ENCODE data around the gene REG3A. TPM values are rescaled to one million over a fixed set of nuclear protein-coding genes. Genes with fewer than 3 reads are reported as not detected.

Gene REG3A
- total RNA-seq = not detected

DNA sequence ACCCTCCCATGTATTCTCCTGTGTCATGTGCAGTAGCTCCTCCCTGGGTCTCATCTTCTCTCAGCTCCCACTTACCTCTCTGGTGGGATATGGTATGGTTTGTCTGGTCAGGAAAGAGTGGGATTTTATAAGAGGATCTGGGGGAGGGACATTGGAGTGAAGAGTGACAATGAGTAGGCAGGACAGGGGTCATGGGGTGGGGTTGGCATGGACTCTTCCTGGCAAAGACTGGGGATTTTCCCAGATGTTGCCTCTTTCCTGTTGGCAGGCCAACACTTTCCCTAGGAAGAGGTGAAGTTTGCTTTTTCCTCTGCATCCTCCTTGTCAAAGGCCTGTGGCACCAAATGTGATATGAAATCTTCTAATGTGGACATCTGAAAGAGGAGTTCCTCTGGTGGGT lies at the start of gene REG3A:
Gene REG3A, minus strand, starts transcription at position 101 of the 400 bp plus-strand sequence. CDS start 348 bp downstream, outside the sequence.
- no peaks in the 10 kb centered on the region for H3K4me1 Mint-ChIP-seq (ENCODE audit: low read depth)
- ChIA-PET CTCF (no interaction called here), POLR2A (no interaction called here)
- ATAC-seq (no peak), DNase-seq (no peak)
- H3K27ac Mint-ChIP-seq = no peak within 1 kb of the TSS
- no peaks in the 10 kb centered on the region for H3K36me3 Mint-ChIP-seq (ENCODE audit: low read depth)
- H3K4me3 Mint-ChIP-seq = no peak within 1 kb of the TSS
- H3K27me3 Mint-ChIP-seq (ENCODE audit: low read depth) = no peaks in the 10 kb centered on the region
- peaks cover 5% of the 10 kb centered on the region for H3K9me3 Mint-ChIP-seq (ENCODE audit: insufficient read depth)

DNA sequence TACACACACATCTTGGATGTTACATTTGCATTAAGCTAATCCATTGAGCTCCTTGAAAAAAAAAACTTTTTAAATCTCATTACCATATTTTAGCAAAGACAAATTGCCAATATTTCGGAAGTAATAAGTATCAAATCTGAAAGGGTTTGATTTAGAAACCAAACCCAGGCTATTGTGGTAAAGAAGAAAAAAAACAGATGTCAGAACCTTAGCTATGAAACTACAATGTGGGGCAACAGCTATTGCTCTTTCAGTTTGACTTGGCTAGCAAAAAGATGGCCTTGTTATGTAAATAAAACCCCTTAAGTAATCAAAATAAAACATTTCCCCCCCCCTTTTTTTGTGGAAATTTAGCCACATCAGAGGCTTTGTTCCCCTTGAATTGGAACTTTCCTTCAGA lies 41.2 kb upstream of the REG3A start:
- no peaks in the 10 kb centered on the region for H3K4me1 Mint-ChIP-seq (ENCODE audit: low read depth)
- no peaks in the 10 kb centered on the region for H3K36me3 Mint-ChIP-seq (ENCODE audit: low read depth)
- no peaks in the 10 kb centered on the region for H3K27me3 Mint-ChIP-seq (ENCODE audit: low read depth)
- no peak overlapping the region for H3K4me3 Mint-ChIP-seq
- no peak overlapping the region for H3K27ac Mint-ChIP-seq
- no peak for DNase-seq
- H3K9me3 Mint-ChIP-seq (ENCODE audit: insufficient read depth) = no peaks in the 10 kb centered on the region
- ChIA-PET CTCF (no interaction called here), POLR2A (no interaction called here)
- ATAC-seq = no peak

DNA sequence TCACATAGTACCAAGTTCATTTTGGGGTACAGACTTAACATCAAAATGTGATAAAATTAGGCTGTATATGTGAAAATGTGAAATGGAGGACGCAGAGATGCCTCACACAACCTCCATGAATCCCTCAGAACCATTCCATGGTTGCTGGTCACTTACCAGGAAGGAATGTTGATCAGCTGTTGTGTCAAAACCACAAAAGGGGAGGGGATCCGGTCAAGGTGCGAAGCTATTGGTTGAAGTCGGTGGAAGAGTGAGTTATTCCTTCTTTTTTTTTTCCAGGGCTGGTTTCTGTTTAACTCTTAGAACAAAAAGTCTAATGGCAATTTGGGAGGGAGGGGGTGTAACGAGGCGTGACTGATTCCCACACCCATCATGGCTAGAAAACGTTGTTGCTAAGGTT lies 32.3 kb upstream of the REG3A start:
- no peak overlapping the region for H3K4me3 Mint-ChIP-seq
- H3K36me3 Mint-ChIP-seq (ENCODE audit: low read depth) = no peaks in the 10 kb centered on the region
- no peaks in the 10 kb centered on the region for H3K9me3 Mint-ChIP-seq (ENCODE audit: insufficient read depth)
- no peak overlapping the region for H3K27ac Mint-ChIP-seq
- CTCF ChIA-PET = no interaction called here
- H3K27me3 Mint-ChIP-seq (ENCODE audit: low read depth) = no peaks in the 10 kb centered on the region
- H3K4me1 Mint-ChIP-seq (ENCODE audit: low read depth) = no peaks in the 10 kb centered on the region
- DNase-seq (no peak), ATAC-seq (no peak)
- POLR2A ChIA-PET = no interaction called here

DNA sequence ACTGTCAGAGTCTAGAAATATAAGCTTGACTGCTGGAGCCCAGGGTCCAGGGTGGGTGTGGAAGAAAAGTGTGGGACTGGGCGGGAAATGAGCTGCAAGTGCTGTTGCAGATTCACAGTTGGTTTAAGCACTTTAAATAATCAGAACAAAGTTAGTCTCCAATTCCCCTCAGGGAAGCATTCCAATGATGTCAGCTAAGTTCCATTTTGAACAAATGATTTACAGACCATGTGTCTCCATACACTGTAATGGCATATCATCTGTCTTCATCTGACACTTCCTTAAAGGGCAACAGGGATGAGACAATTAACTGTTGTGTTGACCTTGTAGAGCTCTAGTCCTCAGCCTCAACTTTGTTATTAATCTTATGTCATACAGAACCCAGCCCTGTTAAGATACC lies 31.5 kb upstream of the REG3A start:
- POLR2A ChIA-PET = no interaction called here
- DNase-seq (no peak), ATAC-seq (no peak)
- Mint-ChIP-seq H3K27me3 (ENCODE audit: low read depth) (no peaks in the 10 kb centered on the region), H3K36me3 (ENCODE audit: low read depth) (no peaks in the 10 kb centered on the region), H3K4me3 (no peak overlapping the region), H3K27ac (no peak overlapping the region), H3K4me1 (ENCODE audit: low read depth) (no peaks in the 10 kb centered on the region), H3K9me3 (ENCODE audit: insufficient read depth) (no peaks in the 10 kb centered on the region)
- CTCF ChIA-PET = no interaction called here

DNA sequence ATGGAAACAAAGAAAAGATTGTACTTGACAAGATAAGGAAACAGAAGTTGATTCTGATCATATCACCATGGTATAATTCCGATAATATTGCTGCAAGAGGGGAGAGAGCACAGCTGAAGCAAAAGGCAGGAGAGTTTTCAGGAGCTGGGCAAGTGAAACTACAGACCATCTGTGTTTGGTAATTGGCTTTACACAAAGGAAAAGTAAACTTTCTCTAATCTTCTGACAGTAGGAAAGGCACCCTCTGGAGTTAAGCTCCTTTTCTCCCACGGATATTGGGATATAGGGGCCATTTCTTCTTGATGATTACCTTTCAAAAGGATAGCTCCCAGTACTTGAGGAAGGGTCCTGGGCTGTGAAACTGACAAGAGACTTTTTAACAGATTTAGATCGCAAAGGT lies 29.9 kb upstream of the REG3A start:
- ATAC-seq (no peak), DNase-seq (no peak)
- Mint-ChIP-seq H3K4me1 (ENCODE audit: low read depth) (no peaks in the 10 kb centered on the region), H3K4me3 (no peak overlapping the region), H3K9me3 (ENCODE audit: insufficient read depth) (no peaks in the 10 kb centered on the region), H3K27me3 (ENCODE audit: low read depth) (no peaks in the 10 kb centered on the region), H3K27ac (no peak overlapping the region), H3K36me3 (ENCODE audit: low read depth) (no peaks in the 10 kb centered on the region)
- ChIA-PET POLR2A (no interaction called here), CTCF (no interaction called here)

DNA sequence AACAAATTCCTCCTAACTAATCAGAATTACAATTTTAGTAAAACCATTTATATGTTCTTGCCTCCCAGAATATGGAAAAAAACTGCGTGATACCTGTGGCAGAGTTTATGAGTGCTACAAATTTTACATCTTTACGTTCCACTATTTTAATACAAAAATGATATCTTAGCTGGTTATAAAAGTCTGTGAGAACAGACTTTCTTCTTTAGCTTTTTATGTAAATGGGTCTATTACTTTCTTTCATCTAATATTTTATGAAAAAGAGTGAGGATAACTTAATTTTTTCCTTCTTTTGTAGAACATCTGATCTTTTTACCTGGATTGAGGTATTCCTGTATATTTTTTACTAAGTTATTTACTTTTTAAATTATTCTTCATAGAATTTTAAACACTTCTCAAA lies 22.1 kb upstream of the REG3A start:
- POLR2A ChIA-PET = interaction anchor here (0.6 kb wide), 1 partner anchor 440 kb away, joined by 3 read pairs; no protein-coding TSS in a partner anchor
- ATAC-seq (no peak), DNase-seq (no peak)
- peaks cover 23% of the 10 kb centered on the region for H3K9me3 Mint-ChIP-seq (ENCODE audit: insufficient read depth)
- H3K27me3 Mint-ChIP-seq (ENCODE audit: low read depth) = no peaks in the 10 kb centered on the region
- H3K27ac Mint-ChIP-seq = no peak overlapping the region
- no peaks in the 10 kb centered on the region for H3K36me3 Mint-ChIP-seq (ENCODE audit: low read depth)
- CTCF ChIA-PET = no interaction called here
- no peak overlapping the region for H3K4me3 Mint-ChIP-seq
- no peaks in the 10 kb centered on the region for H3K4me1 Mint-ChIP-seq (ENCODE audit: low read depth)

DNA sequence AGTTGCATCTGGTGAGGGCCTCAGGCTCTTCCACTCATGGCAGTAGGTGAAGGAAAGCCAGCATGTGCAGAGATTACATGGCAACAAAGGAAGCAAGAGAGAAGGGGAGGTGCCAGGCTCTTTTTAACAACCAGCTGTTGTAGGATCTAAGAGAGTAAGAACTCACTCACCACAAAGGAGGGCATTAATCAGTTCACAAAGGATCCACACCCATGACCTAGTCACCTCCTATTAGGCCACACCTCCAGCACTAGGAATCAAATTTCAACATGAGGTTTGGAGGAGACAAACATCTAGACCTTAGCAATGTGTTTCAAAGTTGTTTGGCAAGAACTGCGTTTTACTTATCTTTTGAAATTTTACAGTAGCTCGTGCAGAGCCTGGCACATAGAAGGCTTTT lies 20.5 kb upstream of the REG3A start:
- DNase-seq (no peak), ATAC-seq (no peak)
- Mint-ChIP-seq H3K9me3 (ENCODE audit: insufficient read depth) (peaks cover 23% of the 10 kb centered on the region), H3K4me1 (ENCODE audit: low read depth) (no peaks in the 10 kb centered on the region), H3K4me3 (no peak overlapping the region), H3K27ac (no peak overlapping the region), H3K36me3 (ENCODE audit: low read depth) (no peaks in the 10 kb centered on the region), H3K27me3 (ENCODE audit: low read depth) (no peaks in the 10 kb centered on the region)
- ChIA-PET POLR2A (no interaction called here), CTCF (no interaction called here)

DNA sequence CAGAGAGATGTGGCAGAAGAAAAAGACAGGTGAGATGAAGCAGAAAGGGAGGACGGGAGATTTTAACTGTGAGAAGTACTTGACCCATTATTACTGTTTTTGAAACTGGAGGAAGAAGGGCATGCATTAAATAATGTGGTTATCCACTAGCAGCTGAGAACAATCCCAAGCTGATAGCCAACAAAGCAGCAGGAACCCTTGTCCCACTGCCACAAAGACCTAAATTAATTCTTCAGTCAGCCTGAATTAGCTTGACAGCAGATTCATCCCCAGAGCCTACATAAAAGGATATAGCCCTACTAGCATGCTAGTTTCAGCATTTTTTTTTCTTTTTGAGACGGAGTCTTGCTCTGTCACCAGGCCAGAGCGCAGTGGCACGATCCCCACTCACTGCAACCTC lies 19.5 kb upstream of the REG3A start:
- no peak for DNase-seq
- no peaks in the 10 kb centered on the region for H3K4me1 Mint-ChIP-seq (ENCODE audit: low read depth)
- POLR2A ChIA-PET = no interaction called here
- H3K36me3 Mint-ChIP-seq (ENCODE audit: low read depth) = no peaks in the 10 kb centered on the region
- no peaks in the 10 kb centered on the region for H3K27me3 Mint-ChIP-seq (ENCODE audit: low read depth)
- no peak overlapping the region for H3K4me3 Mint-ChIP-seq
- H3K27ac Mint-ChIP-seq = no peak overlapping the region
- peaks cover 23% of the 10 kb centered on the region for H3K9me3 Mint-ChIP-seq (ENCODE audit: insufficient read depth)
- no peak for ATAC-seq
- CTCF ChIA-PET = no interaction called here

DNA sequence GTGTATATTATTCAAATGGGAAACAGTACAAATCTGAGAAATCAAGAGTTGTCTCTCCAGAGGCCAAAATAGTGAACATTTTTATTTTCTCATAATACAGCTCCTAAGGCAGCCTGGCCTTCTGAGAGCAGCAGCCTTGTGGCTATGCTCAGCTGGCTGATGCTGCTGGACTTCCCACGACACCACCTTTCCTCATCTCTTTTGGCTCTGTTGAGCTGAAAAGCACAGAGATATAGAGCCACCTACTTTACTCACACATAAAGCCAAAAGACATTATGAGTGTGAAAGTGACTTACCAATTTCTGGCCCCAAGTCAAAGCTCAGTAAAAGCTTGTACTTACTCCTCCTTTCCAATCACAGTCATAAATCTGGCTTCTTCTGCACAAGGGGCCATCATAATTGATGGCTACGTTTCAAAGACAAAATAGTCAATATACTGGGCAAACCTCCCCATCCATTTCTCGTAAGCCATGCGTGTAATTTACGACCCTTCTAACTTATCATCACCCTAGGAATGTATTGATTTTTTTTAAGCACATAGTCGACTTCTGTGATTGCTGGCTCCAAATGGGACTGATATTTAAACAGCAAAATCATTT lies 18.6 kb upstream of the REG3A start:
- ChIA-PET POLR2A (no interaction called here), CTCF (no interaction called here)
- Mint-ChIP-seq H3K36me3 (ENCODE audit: low read depth) (no peaks in the 10 kb centered on the region), H3K27me3 (ENCODE audit: low read depth) (no peaks in the 10 kb centered on the region), H3K4me1 (ENCODE audit: low read depth) (no peaks in the 10 kb centered on the region), H3K27ac (no peak overlapping the region), H3K4me3 (no peak overlapping the region), H3K9me3 (ENCODE audit: insufficient read depth) (peaks cover 17% of the 10 kb centered on the region)
- DNase-seq (no peak), ATAC-seq (no peak)

DNA sequence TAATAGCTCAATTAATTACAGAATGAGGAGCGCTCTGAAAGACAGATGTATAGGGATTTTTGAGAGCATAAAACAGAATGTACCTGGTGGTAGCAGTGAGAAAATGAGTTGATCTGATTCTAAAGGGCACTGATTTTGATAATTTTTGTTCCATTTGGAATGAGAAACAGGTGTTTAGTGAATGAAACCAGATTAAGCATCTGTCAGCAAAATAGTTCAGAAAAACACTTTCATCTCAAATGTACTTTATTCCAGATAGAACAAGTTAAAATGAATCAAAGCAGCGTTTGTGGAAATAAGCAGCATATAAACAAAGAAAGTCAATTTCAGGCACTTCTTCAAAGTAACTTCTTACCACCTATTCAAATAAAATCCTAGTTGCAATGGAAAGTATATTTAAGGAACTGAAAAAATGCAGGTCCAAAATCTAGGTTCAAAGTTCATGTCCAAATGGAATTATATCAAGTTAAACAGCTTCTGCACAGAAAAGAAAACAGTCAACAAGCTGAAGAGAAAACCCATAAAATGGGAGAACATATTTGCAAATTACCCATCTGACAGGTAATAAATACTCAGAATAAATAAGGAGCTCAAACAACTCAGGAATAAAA lies 11.9 kb upstream of the REG3A start:
- POLR2A ChIA-PET = no interaction called here

DNA sequence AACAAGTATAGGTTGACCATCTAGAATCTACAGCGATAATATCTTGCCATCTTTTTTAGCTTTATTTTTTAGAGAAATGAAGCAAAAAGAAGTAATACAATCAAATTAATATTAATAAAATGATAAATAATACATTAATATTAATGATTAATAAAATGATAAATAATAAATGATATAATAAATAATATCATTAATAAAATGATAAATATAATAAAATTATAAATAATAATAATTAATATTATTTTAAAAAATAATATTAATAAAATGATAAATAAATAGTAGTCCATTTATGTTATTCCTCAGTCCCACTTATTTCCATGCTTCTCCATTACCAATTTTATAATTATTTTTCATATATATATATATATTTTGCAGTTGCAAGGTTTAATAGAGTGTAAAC lies 3.2 kb upstream of the REG3A start:
- no peak overlapping the region for H3K27ac Mint-ChIP-seq
- ATAC-seq = no peak
- no peaks in the 10 kb centered on the region for H3K36me3 Mint-ChIP-seq (ENCODE audit: low read depth)
- DNase-seq = no peak
- no peaks in the 10 kb centered on the region for H3K27me3 Mint-ChIP-seq (ENCODE audit: low read depth)
- H3K4me1 Mint-ChIP-seq (ENCODE audit: low read depth) = no peaks in the 10 kb centered on the region
- H3K4me3 Mint-ChIP-seq = no peak overlapping the region
- POLR2A ChIA-PET = no interaction called here
- CTCF ChIA-PET = no interaction called here
- H3K9me3 Mint-ChIP-seq (ENCODE audit: insufficient read depth) = peaks cover 6% of the 10 kb centered on the region

More for the DNA sequence above, 11.9 kb upstream of the REG3A start:
- Mint-ChIP-seq H3K4me1 (ENCODE audit: low read depth) (no peaks in the 10 kb centered on the region), H3K27ac (no peak overlapping the region), H3K36me3 (ENCODE audit: low read depth) (no peaks in the 10 kb centered on the region), H3K27me3 (ENCODE audit: low read depth) (no peaks in the 10 kb centered on the region), H3K9me3 (ENCODE audit: insufficient read depth) (peaks cover 9% of the 10 kb centered on the region), H3K4me3 (no peak overlapping the region)
- CTCF ChIA-PET = no interaction called here
- DNase-seq = no peak
- ATAC-seq = no peak

DNA sequence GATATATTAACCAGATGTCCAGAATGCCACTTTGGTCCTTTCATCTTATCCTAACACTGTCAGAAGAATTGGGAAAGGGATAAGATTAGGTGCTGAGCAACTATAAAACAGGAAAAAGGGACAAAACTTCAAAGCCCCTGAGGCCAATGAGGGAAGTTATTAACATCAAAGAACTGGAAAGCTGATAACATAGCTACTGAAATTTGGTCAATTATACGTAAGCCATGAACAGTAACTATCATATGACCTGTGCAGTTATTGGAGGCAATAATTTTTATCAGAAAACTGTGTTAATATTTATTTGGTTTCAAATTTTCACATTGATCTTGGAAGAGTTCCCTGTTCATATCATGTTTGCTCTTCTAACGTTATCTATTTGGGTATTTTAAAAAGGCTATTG lies 2.6 kb upstream of the REG3A start:
- Mint-ChIP-seq H3K36me3 (ENCODE audit: low read depth) (no peaks in the 10 kb centered on the region), H3K4me1 (ENCODE audit: low read depth) (no peaks in the 10 kb centered on the region), H3K9me3 (ENCODE audit: insufficient read depth) (peaks cover 6% of the 10 kb centered on the region), H3K4me3 (no peak overlapping the region), H3K27me3 (ENCODE audit: low read depth) (no peaks in the 10 kb centered on the region), H3K27ac (no peak overlapping the region)
- DNase-seq (no peak), ATAC-seq (no peak)
- ChIA-PET POLR2A (no interaction called here), CTCF (no interaction called here)

DNA sequence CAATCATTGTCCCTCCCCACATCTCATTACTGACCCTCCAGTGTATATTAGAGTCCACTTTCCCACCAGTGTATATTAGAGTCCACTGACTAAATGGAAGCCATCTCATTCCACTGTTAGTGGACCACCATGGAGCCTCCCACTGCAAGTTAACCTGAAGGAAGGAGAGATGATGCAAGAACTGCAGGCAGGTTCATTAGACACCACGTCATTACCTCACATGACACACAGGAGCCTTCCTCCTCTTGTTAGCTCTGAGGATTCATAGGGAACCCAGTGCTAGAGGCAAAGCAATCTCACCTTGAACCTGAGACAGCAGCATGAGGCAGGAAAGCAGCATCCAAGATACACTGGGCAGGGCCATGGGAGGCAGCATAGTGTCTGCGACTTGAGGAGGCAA lies 523 bp downstream of the REG3A start:
- ATAC-seq (no peak), DNase-seq (no peak)
- Mint-ChIP-seq H3K27me3 (ENCODE audit: low read depth) (no peaks in the 10 kb centered on the region), H3K36me3 (ENCODE audit: low read depth) (no peaks in the 10 kb centered on the region), H3K4me3 (no peak overlapping the region), H3K9me3 (ENCODE audit: insufficient read depth) (peaks cover 6% of the 10 kb centered on the region), H3K27ac (no peak overlapping the region), H3K4me1 (ENCODE audit: low read depth) (no peaks in the 10 kb centered on the region)
- POLR2A ChIA-PET = no interaction called here
- CTCF ChIA-PET = no interaction called here
